Measurements from ENCODE around the gene MRPL55. TPM values are rescaled to one million over a fixed set of nuclear protein-coding genes. Genes with fewer than 3 reads are reported as not detected.

The MRPL55 gene
- total RNA-seq, 4 donors from 2014 or later: 99.3 to 161 (median 119) TPM

DNA sequence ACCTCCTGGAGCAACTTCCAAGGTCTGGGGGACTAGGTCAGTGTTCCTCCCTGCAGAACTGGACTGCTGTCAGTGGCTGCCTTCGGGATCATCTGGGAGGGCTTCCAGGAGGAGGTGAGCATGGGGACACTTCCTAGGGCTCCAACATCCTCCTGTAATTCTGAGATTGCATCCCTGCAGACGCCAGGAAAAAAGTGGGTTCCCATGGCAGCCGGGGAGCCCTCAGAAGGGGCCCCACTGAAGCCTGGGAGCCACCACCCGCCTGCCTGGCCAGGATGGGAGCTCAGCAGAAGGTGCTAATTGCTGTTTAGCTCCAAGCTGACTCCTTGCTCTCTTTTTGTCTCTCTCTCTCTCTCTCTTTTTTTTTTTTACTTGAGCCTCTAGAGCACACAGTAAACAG, 42.7 kb downstream of the MRPL55 start:
- no peak overlapping the region for H3K27ac ChIP-seq
- peaks cover 71% of the 10 kb centered on the region for H3K27me3 ChIP-seq
- no peak overlapping the region for H3K4me3 ChIP-seq
- DNase-seq (ENCODE audit: low spot score in 2 of 2): peak in 1 of 2 donors; percentile 41
- 10% methylated on average over 3 of the region's 4 CpGs for WGBS
- TF ChIP-seq, protein P1, sequence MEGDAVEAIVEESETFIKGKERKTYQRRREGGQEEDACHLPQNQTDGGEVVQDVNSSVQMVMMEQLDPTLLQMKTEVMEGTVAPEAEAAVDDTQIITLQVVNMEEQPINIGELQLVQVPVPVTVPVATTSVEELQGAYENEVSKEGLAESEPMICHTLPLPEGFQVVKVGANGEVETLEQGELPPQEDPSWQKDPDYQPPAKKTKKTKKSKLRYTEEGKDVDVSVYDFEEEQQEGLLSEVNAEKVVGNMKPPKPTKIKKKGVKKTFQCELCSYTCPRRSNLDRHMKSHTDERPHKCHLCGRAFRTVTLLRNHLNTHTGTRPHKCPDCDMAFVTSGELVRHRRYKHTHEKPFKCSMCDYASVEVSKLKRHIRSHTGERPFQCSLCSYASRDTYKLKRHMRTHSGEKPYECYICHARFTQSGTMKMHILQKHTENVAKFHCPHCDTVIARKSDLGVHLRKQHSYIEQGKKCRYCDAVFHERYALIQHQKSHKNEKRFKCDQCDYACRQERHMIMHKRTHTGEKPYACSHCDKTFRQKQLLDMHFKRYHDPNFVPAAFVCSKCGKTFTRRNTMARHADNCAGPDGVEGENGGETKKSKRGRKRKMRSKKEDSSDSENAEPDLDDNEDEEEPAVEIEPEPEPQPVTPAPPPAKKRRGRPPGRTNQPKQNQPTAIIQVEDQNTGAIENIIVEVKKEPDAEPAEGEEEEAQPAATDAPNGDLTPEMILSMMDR (IDR thresholded peaks at IDR 0.05): no peak
- no peak for TF ChIP-seq POLR2A (IDR thresholded peaks at IDR 0.05)
- no peak for TF ChIP-seq EP300 (IDR thresholded peaks at IDR 0.05)
- TF ChIP-seq POLR2AphosphoS5 (IDR thresholded peaks at IDR 0.05): no peak
- H3K9me3 ChIP-seq: no peaks in the 10 kb centered on the region
- H3K4me1 ChIP-seq: no peaks in the 10 kb centered on the region
- no peaks in the 10 kb centered on the region for H3K36me3 ChIP-seq

GRCh38 chr1:228065543-228066347, 43.4 kb downstream of the MRPL55 start:
- TF ChIP-seq, protein P1 (IDR thresholded peaks at IDR 0.05): no peak
- no peak for TF ChIP-seq EP300 (IDR thresholded peaks at IDR 0.05)
- no peak for TF ChIP-seq POLR2A (IDR thresholded peaks at IDR 0.05)
- TF ChIP-seq POLR2AphosphoS5 (IDR thresholded peaks at IDR 0.05): no peak
- Histone ChIP-seq H3K9me3 (no peaks in the 10 kb centered on the region), H3K36me3 (no peaks in the 10 kb centered on the region), H3K4me3 (no peak overlapping the region), H3K27ac (no peak overlapping the region), H3K27me3 (peaks cover 78% of the 10 kb centered on the region), H3K4me1 (peaks cover 2% of the 10 kb centered on the region)
- WGBS: 64% methylated on average over 10 of the region's 15 CpGs
- DNase-seq (ENCODE audit: low spot score in 2 of 2): peak; percentile 55 to 72

GRCh38 chr1:228064741-228065542, 44.2 kb downstream of the MRPL55 start:
- no peak for TF ChIP-seq POLR2AphosphoS5 (IDR thresholded peaks at IDR 0.05)
- no peak for TF ChIP-seq EP300 (IDR thresholded peaks at IDR 0.05)
- no peak for TF ChIP-seq POLR2A (IDR thresholded peaks at IDR 0.05)
- TF ChIP-seq, protein P1 (IDR thresholded peaks at IDR 0.05): no peak
- Histone ChIP-seq H3K9me3 (no peaks in the 10 kb centered on the region), H3K4me3 (no peak overlapping the region), H3K4me1 (peaks cover 10% of the 10 kb centered on the region), H3K36me3 (no peaks in the 10 kb centered on the region), H3K27me3 (peaks cover 86% of the 10 kb centered on the region), H3K27ac (no peak overlapping the region)
- peak; percentile 50 to 77 for DNase-seq (ENCODE audit: low spot score in 2 of 2)
- 76% methylated on average over 7 of the region's 15 CpGs for WGBS

DNA sequence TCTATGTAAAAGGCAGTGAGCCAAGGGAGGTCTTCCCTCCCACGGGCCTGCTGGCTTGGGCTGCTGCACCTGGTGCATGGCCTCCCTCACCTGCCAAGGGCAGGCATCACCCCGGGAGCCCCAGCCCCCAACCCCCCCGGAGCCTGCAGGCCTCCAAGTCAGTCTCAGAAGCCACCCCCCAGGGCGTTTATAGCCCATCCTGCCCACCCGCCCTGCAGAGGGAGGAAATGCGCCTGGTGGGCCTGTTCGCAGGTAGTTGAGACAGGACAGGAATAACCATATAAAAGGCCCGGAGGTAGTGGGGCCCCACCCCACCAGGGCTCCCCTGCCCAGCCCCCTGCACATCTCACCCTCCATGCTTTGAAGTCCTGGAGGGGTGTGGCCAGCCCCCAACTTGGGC, 44.8 kb downstream of the MRPL55 start:
- TF ChIP-seq EP300 (IDR thresholded peaks at IDR 0.05) (no peak), POLR2AphosphoS5 (IDR thresholded peaks at IDR 0.05) (no peak), POLR2A (IDR thresholded peaks at IDR 0.05) (no peak)
- TF ChIP-seq, protein P1 (IDR thresholded peaks at IDR 0.05): no peak
- 20% methylated on average over 1 of the region's 8 CpGs for WGBS
- peak; percentile 52 to 69 for DNase-seq (ENCODE audit: low spot score in 2 of 2)
- H3K27ac ChIP-seq: no peak overlapping the region
- no peaks in the 10 kb centered on the region for H3K36me3 ChIP-seq
- no peaks in the 10 kb centered on the region for H3K9me3 ChIP-seq
- peaks cover 92% of the 10 kb centered on the region for H3K27me3 ChIP-seq
- H3K4me1 ChIP-seq: peaks cover 14% of the 10 kb centered on the region
- H3K4me3 ChIP-seq: no peak overlapping the region

Data from suprapubic skin (tissue), 4 donors.